Measurements from ENCODE around the gene RXRB. TPM values are rescaled to one million over a fixed set of nuclear protein-coding genes. Genes with fewer than 3 reads are reported as not detected.

The RXRB gene
- total RNA-seq, 1 experiment from 2014 or later = 49.9 TPM

GRCh38 chr6:33171016-33171879 is 29.2 kb downstream of the RXRB start:
- intact Hi-C loops (cut with micrococcal nuclease) = no loop called here
- no TSS peak for BruUV-seq (replicated peaks)

More at GRCh38 chr6:33171016-33171879, 29.2 kb downstream of the RXRB start:
- H4K20me1 ChIP-seq (ENCODE audit: insufficient read depth) = no peaks in the 10 kb centered on the region
- no peak overlapping the region for H3K4me3 ChIP-seq (replicated peaks in 1 of 2; ENCODE audit: low read depth in 1 of 2, low read length in 2 of 2)
- ATAC-seq (no peak), DNase-seq (ENCODE audit: low read depth, low spot score) (no peak)
- POLR2A ChIA-PET = no interaction called here
- H2AFZ ChIP-seq (ENCODE audit: low read depth, low read length, poor library complexity, severe bottlenecking) = no peak overlapping the region
- no peaks in the 10 kb centered on the region for H3K4me1 ChIP-seq (ENCODE audit: control insufficient read depth in 1 of 2, insufficient read depth in 2 of 2, low read length in 2 of 2)
- RAD21 ChIA-PET (ENCODE audit: low non-redundant PET in 1 of 2, low total read pairs in 2 of 2, uncharacterized antibody in 2 of 2, unreplicated experiment in 2 of 2) = no interaction called here
- H3K27me3 ChIP-seq (ENCODE audit: insufficient read depth, low read length) = no peaks in the 10 kb centered on the region
- H3K9ac ChIP-seq (ENCODE audit: low read length) = no peak overlapping the region
- H3K79me2 ChIP-seq (ENCODE audit: insufficient read depth, low read length) = no peaks in the 10 kb centered on the region
- no peaks in the 10 kb centered on the region for H3K9me3 ChIP-seq (ENCODE audit: control insufficient read depth in 1 of 2, insufficient read depth in 1 of 2, low read depth in 1 of 2, low read length in 2 of 2)
- no peaks in the 10 kb centered on the region for H3K9me2 ChIP-seq (ENCODE audit: insufficient read depth)
- H3K27ac ChIP-seq (ENCODE audit: low read depth, low read length) = no peak overlapping the region
- CTCF ChIA-PET = interaction anchor here (1.1 kb wide), 1 partner anchor 29 kb away, joined by 3 read pairs; no protein-coding TSS in a partner anchor
- TF ChIP-seq YY1 (IDR thresholded peaks at IDR 0.05; ENCODE audit: extremely low read depth, insufficient replicate concordance, low read depth, low read length) = no peak
- TF ChIP-seq FOSL1 (IDR thresholded peaks at IDR 0.05; ENCODE audit: low read depth) = no peak
- no peak for TF ChIP-seq SIN3A (IDR thresholded peaks at IDR 0.05; ENCODE audit: low read depth)
- no peak for TF ChIP-seq ATF3 (IDR thresholded peaks at IDR 0.05)
- no peak for TF ChIP-seq RAD21 (IDR thresholded peaks at IDR 0.05; ENCODE audit: low read depth)
- no peak for TF ChIP-seq POLR2AphosphoS5 (IDR thresholded peaks at IDR 0.05; ENCODE audit: low read depth, low read length)
- no peak for TF ChIP-seq CTCF (IDR thresholded peaks at IDR 0.05 in 2 of 3, conservative IDR thresholded peaks at IDR 0.05 in 1 of 3; ENCODE audit: borderline replicate concordance in 1 of 3, insufficient read depth in 1 of 3, low read depth in 2 of 3, low read length in 2 of 3)
- TF ChIP-seq EZH2phosphoT487 (IDR thresholded peaks at IDR 0.05; ENCODE audit: borderline replicate concordance) = no peak
- no peaks in the 10 kb centered on the region for H3K36me3 ChIP-seq (ENCODE audit: control insufficient read depth in 1 of 2, insufficient read depth in 2 of 2, low read length in 2 of 2)
- H3K4me2 ChIP-seq (ENCODE audit: low read length) = no peak overlapping the region

Measured in HCT116 (cell line).